HUES64 (cell line): Measurements from ENCODE around the gene ARL4A.
"Not testable (repeated sequence)": the region's sequence is repeated elsewhere in the genome, so short reads cannot be mapped to it uniquely, and the experiment has no call there.

ENCODE experiments used
- H3K27ac ChIP-seq: 2 replicates; pipeline ENCODE4 v1.7.0; 2013; ENCODE audit warnings: low read depth, low read length, inconsistent platforms
- H3K27me3 ChIP-seq: 2 replicates; pipeline ENCODE4 v1.6.1; 2013; ENCODE audit warnings: mild to moderate bottlenecking, low read length; ENCODE audit not compliant: insufficient read depth
- H3K36me3 ChIP-seq: 2 replicates; pipeline ENCODE4 v1.6.1; 2013; ENCODE audit warnings: mild to moderate bottlenecking, low read length; ENCODE audit not compliant: insufficient read depth
- H3K4me1 ChIP-seq: 2 replicates; pipeline ENCODE4 v1.6.1; 2013; ENCODE audit warnings: mild to moderate bottlenecking, low read length, moderate library complexity; ENCODE audit not compliant: insufficient read depth
- H3K4me3 ChIP-seq: 2 replicates; pipeline ENCODE4 v1.5.1; 2013; ENCODE audit warnings: mild to moderate bottlenecking, low read length, moderate library complexity
- H3K9ac ChIP-seq: 2 replicates; pipeline ENCODE4 v1.6.1; 2013; ENCODE audit warnings: mild to moderate bottlenecking, low read depth, low read length
- H3K9me3 ChIP-seq: 2 replicates; pipeline ENCODE4 v1.6.1; 2013; ENCODE audit warnings: low read depth, low read length; ENCODE audit not compliant: insufficient read depth
- WGBS: fragments of 150-250, 120-280 bp; methylation state at CpG from one replicate; pipeline ENCODE4 v1.1.7; 2013; ENCODE audit warnings: missing lambda C conversion rate; 5-methylcytosine and 5-hydroxymethylcytosine counted together

The ARL4A gene

GRCh38 chr7:12647364-12648219, 39.8 kb upstream of the ARL4A start:
- Histone ChIP-seq H3K4me1 (peaks cover 27% of the 10 kb centered on the region), H3K36me3 (no peaks in the 10 kb centered on the region), H3K9me3 (no peaks in the 10 kb centered on the region), H3K9ac (no peak overlapping the region), H3K4me3 (no peak overlapping the region), H3K27ac (peak overlapping the region; percentile 17; the same call in 1 of the 2 replicates), H3K27me3 (no peaks in the 10 kb centered on the region)
- 73% methylated on average over 5 of the region's 6 CpGs for WGBS

GRCh38 chr7:12648704-12649261, 38.6 kb upstream of the ARL4A start:
- no peak overlapping the region for H3K9ac ChIP-seq
- no peak overlapping the region for H3K4me3 ChIP-seq
- WGBS, result 56% methylated on average over 4 of the region's 4 CpGs
- no peaks in the 10 kb centered on the region for H3K9me3 ChIP-seq
- no peak overlapping the region; the same call in 1 of the 2 replicates for H3K27ac ChIP-seq
- no peaks in the 10 kb centered on the region for H3K36me3 ChIP-seq
- no peaks in the 10 kb centered on the region for H3K27me3 ChIP-seq
- peaks cover 27% of the 10 kb centered on the region for H3K4me1 ChIP-seq

- no peak overlapping the region; the same call in 1 of the 2 replicates for H3K27ac ChIP-seq
- no peaks in the 10 kb centered on the region for H3K27me3 ChIP-seq
- no peaks in the 10 kb centered on the region for H3K9me3 ChIP-seq
- no peaks in the 10 kb centered on the region for H3K36me3 ChIP-seq
- peaks cover 27% of the 10 kb centered on the region for H3K4me1 ChIP-seq
- H3K4me3 ChIP-seq, result no peak overlapping the region
- H3K9ac ChIP-seq, result no peak overlapping the region
Measured at GRCh38 chr7:12649348-12649747, 38.1 kb upstream of the ARL4A start.

- Histone ChIP-seq H3K9me3 (no peaks in the 10 kb centered on the region), H3K4me3 (no peak overlapping the region), H3K4me1 (peaks cover 27% of the 10 kb centered on the region), H3K36me3 (no peaks in the 10 kb centered on the region), H3K9ac (no peak overlapping the region), H3K27ac (no peak overlapping the region), H3K27me3 (no peaks in the 10 kb centered on the region)
- 86% methylated on average over 1 of the region's 2 CpGs for WGBS
Measured at GRCh38 chr7:12650080-12650479, 37.4 kb upstream of the ARL4A start.

GRCh38 chr7:12653110-12653509, 34.3 kb upstream of the ARL4A start:
- Histone ChIP-seq H3K4me3 (no peak overlapping the region), H3K36me3 (no peaks in the 10 kb centered on the region), H3K4me1 (peaks cover 9% of the 10 kb centered on the region), H3K9me3 (no peaks in the 10 kb centered on the region), H3K9ac (no peak overlapping the region), H3K27ac (no peak overlapping the region), H3K27me3 (no peaks in the 10 kb centered on the region)
- WGBS, result 100% methylated on average over 2 of the region's 3 CpGs

GRCh38 chr7:12653518-12653917, 33.9 kb upstream of the ARL4A start:
- no peak overlapping the region for H3K4me3 ChIP-seq
- 99% methylated on average over 2 of the region's 2 CpGs for WGBS
- H3K9me3 ChIP-seq, result no peaks in the 10 kb centered on the region
- H3K9ac ChIP-seq, result no peak overlapping the region
- H3K27me3 ChIP-seq, result no peaks in the 10 kb centered on the region
- no peak overlapping the region for H3K27ac ChIP-seq
- peaks cover 8% of the 10 kb centered on the region for H3K4me1 ChIP-seq
- no peaks in the 10 kb centered on the region for H3K36me3 ChIP-seq

GRCh38 chr7:12655161-12655560, 32.3 kb upstream of the ARL4A start:
- no peaks in the 10 kb centered on the region for H3K4me1 ChIP-seq
- no peaks in the 10 kb centered on the region for H3K27me3 ChIP-seq
- H3K27ac ChIP-seq, result no peak overlapping the region
- H3K9me3 ChIP-seq, result no peaks in the 10 kb centered on the region
- no peak overlapping the region for H3K9ac ChIP-seq
- no CpG with 5 or more reads among the region's 2 CpGs for WGBS
- H3K36me3 ChIP-seq, result no peaks in the 10 kb centered on the region
- H3K4me3 ChIP-seq, result no peak overlapping the region

- not testable (repeated sequence) for H3K9ac ChIP-seq, H3K4me1 ChIP-seq, H3K4me3 ChIP-seq, H3K9me3 ChIP-seq, H3K36me3 ChIP-seq, H3K27me3 ChIP-seq
- peak overlapping the region; percentile 64; the same call in 1 of the 2 replicates for H3K27ac ChIP-seq
- 80% methylated on average over 8 of the region's 8 CpGs for WGBS
Measured at GRCh38 chr7:12660423-12660822, 27.0 kb upstream of the ARL4A start.

GRCh38 chr7:12660986-12661385, 26.4 kb upstream of the ARL4A start:
- H3K9me3 ChIP-seq, H3K36me3 ChIP-seq, H3K9ac ChIP-seq, H3K27ac ChIP-seq, H3K4me1 ChIP-seq, H3K27me3 ChIP-seq, H3K4me3 ChIP-seq: not testable (repeated sequence)
- 79% methylated on average over 3 of the region's 3 CpGs for WGBS

- Histone ChIP-seq H3K27ac (no peak overlapping the region), H3K27me3 (no peaks in the 10 kb centered on the region), H3K4me1 (no peaks in the 10 kb centered on the region), H3K9ac (no peak overlapping the region), H3K4me3 (no peak overlapping the region), H3K9me3 (0 out of 2 replicates have a peak, but pooled peaks cover 5% of the 10 kb centered on the region), H3K36me3 (no peaks in the 10 kb centered on the region)
- WGBS, result 95% methylated on average over 6 of the region's 6 CpGs
Measured at GRCh38 chr7:12661581-12661980, 25.9 kb upstream of the ARL4A start.

GRCh38 chr7:12670000-12670729, 17.3 kb upstream of the ARL4A start:
- Histone ChIP-seq H3K36me3 (no peaks in the 10 kb centered on the region), H3K9me3 (peaks cover 1% of the 10 kb centered on the region; the same call in 1 of the 2 replicates), H3K4me1 (no peaks in the 10 kb centered on the region), H3K27ac (no peak overlapping the region), H3K27me3 (no peaks in the 10 kb centered on the region), H3K9ac (no peak overlapping the region), H3K4me3 (no peak overlapping the region)
- WGBS, result 100% methylated on average over 1 of the region's 1 CpG
